Adrenal gland (tissue), 5 donors: ENCODE data around the gene SLC12A5.

Experiments used
- CTCF ChIP-seq, 6 experiments: fragments of 450-650 bp in 4 of 6; fragments of 200-600 bp in 2 of 6; sonication (generic) in 1 of 6; IDR thresholded peaks; 1 replicate in 5 of 6; 2 replicates in 1 of 6; pipeline versions ENCODE4 v1.5.1 to v1.8.0; 2016 to 2021; ENCODE audit warnings: antibody characterized with exemption in 6 of 6, mild to moderate bottlenecking in 2 of 6, moderate library complexity in 1 of 6
- POLR2A ChIP-seq, 2 donors: fragments of 450-650 bp; IDR thresholded peaks; one replicate each; pipeline ENCODE4 v1.6.1; 2017; ENCODE audit warnings: antibody characterized with exemption in 2 of 2, mild to moderate bottlenecking in 2 of 2, moderate library complexity in 1 of 2
- donor health status: DM: no; HTN: no; CAD: no.

DNA sequence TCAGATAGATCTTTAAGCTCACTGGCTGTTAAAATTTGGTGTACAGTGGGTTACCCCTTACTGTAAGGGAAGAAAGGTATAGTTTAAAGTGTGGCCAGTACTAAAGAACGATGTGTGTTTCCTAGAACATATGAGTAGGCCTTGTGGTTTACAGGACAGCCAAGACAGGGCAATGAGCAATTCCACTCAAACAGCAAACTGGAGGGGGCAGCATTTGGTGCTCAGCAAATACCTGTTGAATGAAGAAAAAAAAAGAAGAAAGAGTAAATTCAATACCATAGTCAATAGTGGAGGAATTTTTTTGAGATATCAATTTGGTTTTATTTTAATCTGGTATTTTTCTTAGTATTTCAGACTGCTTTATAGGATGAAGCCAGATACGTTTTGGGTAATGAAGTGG is 64.5 kb downstream of the SLC12A5 start:
- TF ChIP-seq POLR2A (IDR thresholded peaks at IDR 0.05) (no peak), CTCF (IDR thresholded peaks at IDR 0.05) (no peak)
